ENCODE measurements around the gene GIGYF1. TPM values are rescaled to one million over a fixed set of nuclear protein-coding genes. Genes with fewer than 3 reads are reported as not detected.

GIGYF1 gene
- polyA plus RNA-seq, 1 experiment: 7.6 TPM

DNA sequence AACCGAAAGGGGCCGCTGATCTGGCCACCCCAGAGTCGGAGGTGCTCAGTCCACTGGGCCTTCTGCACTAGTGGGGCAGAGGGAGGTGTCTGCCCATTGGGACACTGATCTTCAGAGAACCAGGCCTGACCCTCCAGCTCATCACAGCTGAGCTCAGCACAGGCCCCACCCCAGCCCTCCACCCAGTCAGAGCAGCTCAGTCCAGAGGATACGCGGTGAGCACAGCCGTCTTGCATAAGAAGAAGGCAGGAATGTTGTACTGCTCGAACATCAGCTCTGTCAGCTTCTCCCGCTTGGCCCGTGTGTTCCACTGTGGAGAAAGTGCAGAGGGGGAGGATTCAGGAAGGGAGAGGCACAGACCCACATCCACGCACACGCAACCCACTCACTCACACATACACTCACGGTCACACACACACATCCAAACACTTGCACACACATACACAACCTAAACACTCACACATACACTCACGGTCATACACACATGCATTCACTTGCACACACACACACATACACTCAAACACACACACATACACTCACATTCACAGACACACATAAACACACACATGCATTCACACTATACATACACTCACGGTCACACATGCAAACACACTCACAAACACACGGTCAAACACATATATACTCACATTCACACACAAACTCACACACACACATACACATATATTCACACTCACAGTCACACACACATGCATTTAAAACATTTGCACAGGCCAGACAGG lies 44.1 kb downstream of the GIGYF1 start:
- H3K27me3 ChIP-seq (ENCODE audit: control insufficient read depth, insufficient read depth, low read length): peaks cover 6% of the 10 kb centered on the region
- DNase-seq (ENCODE audit: low read depth): no peak
- POLR2A ChIA-PET: no interaction called here
- CTCF ChIA-PET: interaction anchor here (0.8 kb wide), 1 partner anchor 17 kb away, joined by 4 read pairs; no protein-coding TSS in a partner anchor
- TF ChIP-seq, protein P1, sequence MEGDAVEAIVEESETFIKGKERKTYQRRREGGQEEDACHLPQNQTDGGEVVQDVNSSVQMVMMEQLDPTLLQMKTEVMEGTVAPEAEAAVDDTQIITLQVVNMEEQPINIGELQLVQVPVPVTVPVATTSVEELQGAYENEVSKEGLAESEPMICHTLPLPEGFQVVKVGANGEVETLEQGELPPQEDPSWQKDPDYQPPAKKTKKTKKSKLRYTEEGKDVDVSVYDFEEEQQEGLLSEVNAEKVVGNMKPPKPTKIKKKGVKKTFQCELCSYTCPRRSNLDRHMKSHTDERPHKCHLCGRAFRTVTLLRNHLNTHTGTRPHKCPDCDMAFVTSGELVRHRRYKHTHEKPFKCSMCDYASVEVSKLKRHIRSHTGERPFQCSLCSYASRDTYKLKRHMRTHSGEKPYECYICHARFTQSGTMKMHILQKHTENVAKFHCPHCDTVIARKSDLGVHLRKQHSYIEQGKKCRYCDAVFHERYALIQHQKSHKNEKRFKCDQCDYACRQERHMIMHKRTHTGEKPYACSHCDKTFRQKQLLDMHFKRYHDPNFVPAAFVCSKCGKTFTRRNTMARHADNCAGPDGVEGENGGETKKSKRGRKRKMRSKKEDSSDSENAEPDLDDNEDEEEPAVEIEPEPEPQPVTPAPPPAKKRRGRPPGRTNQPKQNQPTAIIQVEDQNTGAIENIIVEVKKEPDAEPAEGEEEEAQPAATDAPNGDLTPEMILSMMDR (IDR thresholded peaks at IDR 0.05; ENCODE audit: insufficient read depth, low read depth, low read length): no peak
- no peaks in the 10 kb centered on the region for H3K36me3 ChIP-seq (ENCODE audit: control insufficient read depth, insufficient read depth, low read length)
- no peak overlapping the region for H3K4me3 ChIP-seq (ENCODE audit: low read depth, low read length)

DNA sequence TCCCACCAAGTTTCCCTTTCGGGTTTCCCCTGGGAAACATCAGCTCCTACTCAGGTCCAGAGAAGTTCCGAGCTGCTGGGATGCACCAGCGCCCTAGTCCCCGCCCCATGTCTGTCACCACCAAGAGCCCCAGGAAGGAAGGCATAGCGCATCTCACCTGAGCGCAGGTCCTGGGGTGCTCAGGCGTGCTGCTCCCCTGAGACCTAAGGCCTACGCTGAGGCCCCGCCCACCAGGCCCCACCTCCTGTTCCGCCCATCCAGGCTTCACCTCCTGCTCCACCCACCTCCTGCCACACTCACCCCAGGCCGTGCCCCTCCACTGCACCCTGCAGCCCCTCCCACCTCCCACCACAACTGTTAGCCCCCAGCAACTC lies 51.5 kb downstream of the GIGYF1 start:
- H3K36me3 ChIP-seq (ENCODE audit: control insufficient read depth, insufficient read depth, low read length): no peaks in the 10 kb centered on the region
- no peak for DNase-seq (ENCODE audit: low read depth)
- peaks cover 6% of the 10 kb centered on the region for H3K27me3 ChIP-seq (ENCODE audit: control insufficient read depth, insufficient read depth, low read length)
- no peak overlapping the region for H3K4me3 ChIP-seq (ENCODE audit: low read depth, low read length)
- POLR2A ChIA-PET: no interaction called here
- TF ChIP-seq, protein P1 (IDR thresholded peaks at IDR 0.05; ENCODE audit: insufficient read depth, low read depth, low read length): no peak
- CTCF ChIA-PET: interaction anchor here (0.8 to 0.9 kb wide), 2 partner anchors 10 to 49 kb away, joined by 4 to 6 read pairs; no protein-coding TSS in a partner anchor

DNA sequence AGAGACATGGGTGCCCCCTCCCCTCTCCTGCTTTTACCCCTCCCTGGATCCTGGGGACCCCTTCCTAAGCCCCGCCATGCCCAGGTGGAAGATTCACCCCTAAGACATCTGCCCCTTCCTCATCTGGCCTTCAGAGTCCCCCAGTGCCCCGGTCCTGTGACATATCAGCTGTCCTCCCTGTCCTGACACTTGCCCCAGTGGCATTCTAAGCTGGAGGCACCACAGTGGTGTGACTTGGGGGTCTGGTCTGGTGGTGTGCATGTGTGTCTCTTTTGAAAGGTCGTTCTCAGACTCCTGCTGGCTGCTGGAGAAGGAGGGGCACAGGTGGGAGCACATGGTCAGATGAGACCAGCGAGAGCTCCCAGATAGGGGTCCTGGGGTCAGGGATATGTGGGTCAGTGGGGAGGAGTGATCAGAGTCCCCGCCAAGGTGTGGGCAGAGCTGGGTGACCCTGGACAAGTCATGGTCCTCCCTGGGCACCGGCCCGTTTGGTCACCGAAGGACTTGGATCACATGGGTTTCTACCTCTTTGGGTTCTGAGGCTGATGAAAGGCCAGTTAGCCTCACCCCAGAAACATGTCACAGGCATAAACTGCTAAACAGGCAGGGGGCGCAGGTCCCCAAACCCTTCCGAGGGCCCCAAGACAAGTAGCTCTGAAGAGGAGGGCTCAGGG lies 52.1 kb downstream of the GIGYF1 start:
- no peak for DNase-seq (ENCODE audit: low read depth)
- POLR2A ChIA-PET: no interaction called here
- peaks cover 6% of the 10 kb centered on the region for H3K27me3 ChIP-seq (ENCODE audit: control insufficient read depth, insufficient read depth, low read length)
- CTCF ChIA-PET: interaction anchor here (0.8 to 0.9 kb wide), 2 partner anchors 9 to 50 kb away, joined by 4 to 6 read pairs; no protein-coding TSS in a partner anchor
- no peaks in the 10 kb centered on the region for H3K36me3 ChIP-seq (ENCODE audit: control insufficient read depth, insufficient read depth, low read length)
- TF ChIP-seq, protein P1 (IDR thresholded peaks at IDR 0.05; ENCODE audit: insufficient read depth, low read depth, low read length): no peak
- H3K4me3 ChIP-seq (ENCODE audit: low read depth, low read length): no peak overlapping the region

DNA sequence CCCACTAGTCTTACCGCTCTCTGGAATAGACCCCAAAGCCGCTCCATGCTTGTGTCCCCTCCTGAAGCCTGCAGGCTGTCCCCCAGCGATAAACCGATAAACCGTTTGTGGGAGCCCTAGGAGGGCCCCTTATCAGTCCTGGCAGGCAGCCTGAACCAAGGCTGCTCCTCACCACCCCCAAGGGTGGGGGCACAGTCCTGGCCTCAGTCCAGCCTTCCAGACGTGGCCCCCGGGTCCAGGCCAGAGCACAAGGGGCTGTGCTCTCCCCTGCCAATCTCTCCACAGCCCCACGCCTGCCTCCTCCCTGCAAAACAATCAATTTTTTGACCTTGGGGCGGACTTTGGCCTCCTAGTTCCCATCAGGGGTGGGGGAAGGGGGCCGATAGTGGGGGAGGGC lies 52.6 kb downstream of the GIGYF1 start, which contains the start of gene TFR2:
Gene TFR2, minus strand, starts transcription at position 90 of the 397 bp plus-strand sequence. Its CDS starts 43 bp downstream, at position 47.
- ChIA-PET POLR2A (no interaction called here), CTCF (interaction anchor here (0.8 to 0.9 kb wide), 2 partner anchors 9 to 50 kb away, joined by 4 to 6 read pairs; no protein-coding TSS in a partner anchor)
- DNase-seq (ENCODE audit: low read depth): no peak
- Histone ChIP-seq H3K4me3 (ENCODE audit: low read depth, low read length) (no peak within 1 kb of the TSS), H3K27me3 (ENCODE audit: control insufficient read depth, insufficient read depth, low read length) (peaks cover 6% of the 10 kb centered on the region), H3K36me3 (ENCODE audit: control insufficient read depth, insufficient read depth, low read length) (no peaks in the 10 kb centered on the region)
- TF ChIP-seq, protein P1 (IDR thresholded peaks at IDR 0.05; ENCODE audit: insufficient read depth, low read depth, low read length): no peak

Measured in BJ (cell line).